GM12878 (cell line): Measurements from ENCODE around the gene NTRK3. TPM values are rescaled to one million over a fixed set of nuclear protein-coding genes. Genes with fewer than 3 reads are reported as not detected.

Source experiments
- ATAC-seq: fragments of 200-7000 bp; cut with Tn5 transposase; 3 replicates; pipeline ENCODE4 v1.9.1; 2020; ENCODE audit warnings: mild to moderate bottlenecking, moderate library complexity
- BruUV-seq: library from RNA; stranded (reverse); fragments of 400-500 nt; replicated peaks from 2 replicates; lab custom pipeline; 2021; lab: Mats Ljungman, UMichigan
- CTCF ChIA-PET: fragments of 300-600 bp; sonication (Branson Sonifier 250); formaldehyde crosslinking; extraction: SDS; loops from one replicate; lab custom pipeline; 2021; ENCODE audit warnings: inconsistent platforms; lab: Yijun Ruan, JAX
- POLR2A ChIA-PET: fragments of 350-600 bp; formaldehyde crosslinking; extraction: SDS; loops from one replicate; lab custom pipeline; 2021; ENCODE audit warnings: inconsistent platforms; lab: Charles Lee
- RAD21 ChIA-PET: fragments of 300-600 bp; sonication (Branson Sonifier 250); formaldehyde crosslinking; loops from one replicate; lab custom pipeline; 2023; ENCODE audit warnings: antibody characterized with exemption; ENCODE audit not compliant: unreplicated experiment; lab: Charles Lee
- SMC1A ChIA-PET: fragments of 300-600 bp; sonication (Branson Sonifier 250); formaldehyde crosslinking; loops from one replicate; lab custom pipeline; 2023; ENCODE audit not compliant: unreplicated experiment, uncharacterized antibody; lab: Charles Lee
- DNase-seq: peaks from one replicate; pipeline ENCODE4 v3.0.0-alpha.2; 2011; ENCODE audit warnings: low read depth, low spot score
- FAIRE-seq: peaks from 3 replicates; lab custom pipeline; 2011; peaks lifted over from hg19 to GRCh38; lab: Jason Lieb, UNC
- H2AFZ ChIP-seq: 2 replicates; pipeline ENCODE4 v1.6.0; 2011; ENCODE audit warnings: low read depth, low read length, control low read depth; ENCODE audit not compliant: control insufficient read depth
- H3K27ac ChIP-seq: 2 replicates; pipeline ENCODE4 v1.5.1; 2011; ENCODE audit warnings: control low read depth; ENCODE audit not compliant: control insufficient read depth, insufficient read depth
- H3K27me3 ChIP-seq, 2 experiments: replicated peaks in 1 of 2; 2 replicates each; pipeline versions ENCODE4 v1.6.0 to v1.6.1; 2011; ENCODE audit warnings: low read length in 1 of 2; ENCODE audit not compliant: control insufficient read depth in 2 of 2, insufficient read depth in 2 of 2
- H3K36me3 ChIP-seq, 2 experiments: 2 replicates each; pipeline ENCODE4 v1.5.1; 2011; ENCODE audit warnings: low read length in 1 of 2; ENCODE audit not compliant: control insufficient read depth in 2 of 2, insufficient read depth in 2 of 2
- H3K4me1 ChIP-seq: 2 replicates; pipeline ENCODE4 v1.6.1; 2011; ENCODE audit warnings: mild to moderate bottlenecking, low read length, moderate library complexity, mixed read lengths; ENCODE audit not compliant: control insufficient read depth, insufficient read depth
- H3K4me2 ChIP-seq: 2 replicates; pipeline ENCODE4 v1.6.0; 2011; ENCODE audit warnings: control low read depth; ENCODE audit not compliant: control insufficient read depth, insufficient read depth
- H3K4me3 ChIP-seq: fragments of 200-600 bp; sonication (generic); 2 replicates; pipeline ENCODE4 v1.5.1; 2016
- H3K79me2 ChIP-seq: 2 replicates; pipeline ENCODE4 v1.6.0; 2011; ENCODE audit warnings: low read length; ENCODE audit not compliant: control insufficient read depth, insufficient read depth
- H3K9ac ChIP-seq: 2 replicates; pipeline ENCODE4 v1.8.0; 2011; ENCODE audit warnings: low read length, control low read depth, mixed read lengths; ENCODE audit not compliant: control insufficient read depth, insufficient read depth
- H3K9me3 ChIP-seq: replicated peaks from 3 replicates; pipeline ENCODE4 v1.5.1; 2011; ENCODE audit warnings: mild to moderate bottlenecking, low read length; ENCODE audit not compliant: control insufficient read depth, insufficient read depth
- H4K20me1 ChIP-seq: 2 replicates; pipeline ENCODE4 v1.6.0; 2011; ENCODE audit not compliant: control insufficient read depth, insufficient read depth
- CHD1 ChIP-seq: IDR thresholded peaks from 2 replicates; pipeline ENCODE4 v1.6.1; 2012; ENCODE audit warnings: low read depth, low read length, improper control_type of control experiment
- CHD4 ChIP-seq: fragments of 200-600 bp; sonication (generic); IDR thresholded peaks from 2 replicates; pipeline ENCODE4 v1.6.1; 2016; ENCODE audit warnings: mild to moderate bottlenecking
- EGR1 ChIP-seq, 2 experiments: IDR thresholded peaks; 1 replicate in 1 of 2; 2 replicates in 1 of 2; pipeline ENCODE4 v1.6.1; 2011 to 2012; ENCODE audit warnings: low read depth in 2 of 2, low read length in 2 of 2, borderline replicate concordance in 1 of 2, mild to moderate bottlenecking in 1 of 2, moderate library complexity in 1 of 2
- EP300 ChIP-seq, 2 experiments: fragments of 150-350 bp in 1 of 2; IDR thresholded peaks; 2 replicates each; pipeline ENCODE4 v1.6.1; 2011 to 2012; ENCODE audit warnings: low read depth in 2 of 2, low read length in 2 of 2, borderline replicate concordance in 1 of 2, improper control_type of control experiment in 1 of 2, inconsistent platforms in 1 of 2; ENCODE audit not compliant: control insufficient read depth in 1 of 2
- GABPA ChIP-seq: IDR thresholded peaks from 2 replicates; pipeline ENCODE4 v1.6.1; 2014; ENCODE audit warnings: antibody characterized with exemption, low read depth, mild to moderate bottlenecking, inconsistent platforms
- IKZF1 ChIP-seq: fragments of 450-650 bp; conservative IDR thresholded peaks from 2 replicates; pipeline ENCODE4 v1.6.1; 2017; ENCODE audit warnings: antibody characterized with exemption, mild to moderate bottlenecking
- MLLT1 ChIP-seq: fragments of 450-650 bp; IDR thresholded peaks from 2 replicates; pipeline ENCODE4 v1.6.1; 2016; ENCODE audit warnings: mild to moderate bottlenecking
- NFYB ChIP-seq: IDR thresholded peaks from 2 replicates; pipeline ENCODE4 v1.6.1; 2011; ENCODE audit warnings: low read depth, mild to moderate bottlenecking, low read length, improper control_type of control experiment, moderate library complexity; ENCODE audit not compliant: insufficient read depth
- POLR2AphosphoS5 ChIP-seq: IDR thresholded peaks from 2 replicates; pipeline ENCODE4 v1.6.1; 2011; ENCODE audit warnings: mild to moderate bottlenecking, low read length, inconsistent platforms
- POU2F2 ChIP-seq: IDR thresholded peaks from 3 replicates; pipeline ENCODE4 v1.6.1; 2011; ENCODE audit warnings: low read depth, mild to moderate bottlenecking, low read length, borderline replicate concordance
- SMC3 ChIP-seq: IDR thresholded peaks from 2 replicates; pipeline ENCODE4 v1.6.1; 2011; ENCODE audit warnings: low read length, improper control_type of control experiment, borderline replicate concordance
- TBL1XR1 ChIP-seq: IDR thresholded peaks from 2 replicates; pipeline ENCODE4 v1.6.1; 2012; ENCODE audit warnings: low read depth, low read length, improper control_type of control experiment
- ZNF24 ChIP-seq: fragments of 450-650 bp; IDR thresholded peaks from 2 replicates; pipeline ENCODE4 v1.6.1; 2017; ENCODE audit warnings: antibody characterized with exemption, mild to moderate bottlenecking
- WGBS: methylation state at CpG from one replicate; pipeline ENCODE4 v1.1.6; 2016; ENCODE audit warnings: low lambda C conversion rate; ENCODE audit not compliant: insufficient replicate concordance, insufficient coverage; ENCODE audit errors: missing lambda C conversion rate; 5-methylcytosine and 5-hydroxymethylcytosine counted together
- in situ Hi-C: fragments of 300-500 bp; cut with MboI; formaldehyde crosslinking; loops from 9 replicates; pipeline ENCODE4 v1.14.3; 2018; ENCODE audit warnings: mixed read lengths
- intact Hi-C: fragments of 100-400 bp; cut with micrococcal nuclease; formaldehyde crosslinking; loops from one replicate; pipeline ENCODE4 v1.14.2; 2022; ENCODE audit not compliant: unreplicated experiment
- polyA plus RNA-seq, 11 experiments: library from polyadenylated mRNA; depleted of rRNA in 4 of 11; unstranded in 6 of 11; stranded (reverse) in 5 of 11; fragments of >200 nt; fragmentation: Nextera tagmentation in 4 of 11; fragmentation: Illumina TruSeq in 1 of 11; extraction: Ambion mirVana in 4 of 11; extraction: Trizol in 1 of 11; gene quantifications; 1 replicate in 1 of 11; 2 replicates in 10 of 11; pipeline versions ENCODE4 v1.2.1 to v1.2.3, GENCODE V29; 2011 to 2016; ENCODE audit warnings: inconsistent platforms in 2 of 11, missing spikeins in 2 of 11, low read depth in 1 of 11
- total RNA-seq, 4 experiments: library from RNA; depleted of rRNA in 3 of 4; stranded (reverse); fragments of >200 nt in 3 of 4; fragmentation: Illumina TruSeq in 1 of 4; extraction: Trizol in 1 of 4; gene quantifications; 2 replicates each; pipeline versions ENCODE4 v1.2.1 to v1.2.3, GENCODE V29; 2013 to 2021

Gene NTRK3
- total and polyA plus RNA-seq, 10 of the 15 experiments (the other 5 are each of a cell fraction or from before 2014, with no cell fraction given), result not detected

- ChIA-PET CTCF (interaction anchor here (0.6 kb wide), 1 partner anchor 1920 kb away, joined by 3 read pairs; no protein-coding TSS in a partner anchor), POLR2A (no interaction called here), SMC1A (no interaction called here), RAD21 (no interaction called here)
- no peak for DNase-seq
- Histone ChIP-seq H3K4me2 (no peak overlapping the region), H3K27me3 (no peaks in the 10 kb centered on the region; a peak in 1 of 4 replicates), H3K4me1 (no peaks in the 10 kb centered on the region), H3K79me2 (no peaks in the 10 kb centered on the region), H3K27ac (no peak overlapping the region), H3K4me3 (no peak overlapping the region), H3K36me3 (no peaks in the 10 kb centered on the region), H3K9me3 (no peaks in the 10 kb centered on the region), H4K20me1 (no peaks in the 10 kb centered on the region), H2AFZ (no peak overlapping the region), H3K9ac (no peak overlapping the region)
- 20% methylated on average over 8 of the region's 8 CpGs for WGBS
- ATAC-seq, result no peak
- FAIRE-seq, result no peak
- intact Hi-C loops, result no loop called here
- TF ChIP-seq SMC3 (no peak), CHD1 (no peak)
- in situ Hi-C loops, result no loop called here
- BruUV-seq, result no TSS peak
Observed at GRCh38 chr15:88013111-88013510, 243.4 kb downstream of the NTRK3 start.

GRCh38 chr15:88012688-88013087, 243.9 kb downstream of the NTRK3 start:
- H3K79me2 ChIP-seq, result no peaks in the 10 kb centered on the region
- no peak for FAIRE-seq
- no peaks in the 10 kb centered on the region for H3K4me1 ChIP-seq
- no peak overlapping the region for H2AFZ ChIP-seq
- BruUV-seq, result no TSS peak
- SMC1A ChIA-PET, result no interaction called here
- WGBS, result 11% methylated on average over 6 of the region's 7 CpGs
- no peak overlapping the region for H3K4me3 ChIP-seq
- H3K27me3 ChIP-seq, result no peaks in the 10 kb centered on the region; a peak in 1 of 4 replicates
- H3K9me3 ChIP-seq, result no peaks in the 10 kb centered on the region
- no peak overlapping the region for H3K27ac ChIP-seq
- ATAC-seq, result no peak
- no peak overlapping the region for H3K9ac ChIP-seq
- RAD21 ChIA-PET, result no interaction called here
- no peaks in the 10 kb centered on the region for H3K36me3 ChIP-seq
- no peak overlapping the region for H3K4me2 ChIP-seq
- POLR2A ChIA-PET, result no interaction called here
- in situ Hi-C loops (no loop called here), intact Hi-C loops (no loop called here)
- DNase-seq, result no peak
- no peaks in the 10 kb centered on the region for H4K20me1 ChIP-seq
- CTCF ChIA-PET, result interaction anchor here (0.6 kb wide), 1 partner anchor 1920 kb away, joined by 3 read pairs; no protein-coding TSS in a partner anchor
- TF ChIP-seq POU2F2, result no peak
- TF ChIP-seq POLR2AphosphoS5, result no peak
- TF ChIP-seq IKZF1, result no peak
- no peak for TF ChIP-seq EP300 (IDR thresholded peaks at IDR 0.05; ENCODE audit: borderline replicate concordance in 1 of 2, control insufficient read depth in 1 of 2, low read depth in 2 of 2, low read length in 2 of 2)
- no peak for TF ChIP-seq EGR1 (IDR thresholded peaks at IDR 0.05; ENCODE audit: borderline replicate concordance in 1 of 2, low read depth in 2 of 2, low read length in 2 of 2)
- TF ChIP-seq MLLT1, result no peak
- TF ChIP-seq NFYB, result no peak
- TF ChIP-seq GABPA, result no peak
- no peak for TF ChIP-seq TBL1XR1
- no peak for TF ChIP-seq CHD4
- TF ChIP-seq ZNF24, result no peak
